ENCODE data around the gene RAC2. TPM values are rescaled to one million over a fixed set of nuclear protein-coding genes. Genes with fewer than 3 reads are reported as not detected.
"Not testable (repeated sequence)": the region's sequence is repeated elsewhere in the genome, so short reads cannot be mapped to it uniquely, and the experiment has no call there.

Gene RAC2
- total RNA-seq, 4 donors from 2014 or later: 1.9 to 3.7 (median 3.5) TPM; not detected in 1

- H3K4me1 ChIP-seq: no peaks in the 10 kb centered on the region
- in situ Hi-C loops (cut with MboI; ENCODE audit: low sequenced_read_pairs in 4 of 4) (no loop called here), intact Hi-C loops (cut with DNase I; ENCODE audit: low total_unique reads) (no loop called here)
- ATAC-seq (no peak), DNase-seq (no peak)
- no peak overlapping the region for H3K4me3 ChIP-seq
- no peak overlapping the region for H3K27ac ChIP-seq
- no peak for TF ChIP-seq CTCF (IDR thresholded peaks at IDR 0.05 in 4 of 5, conservative IDR thresholded peaks at IDR 0.05 in 1 of 5)
- no peak for TF ChIP-seq POLR2A (IDR thresholded peaks at IDR 0.05)
- H3K27me3 ChIP-seq: peaks cover 44 to 57% (median 48%) of the 10 kb centered on the region in 3 donors
- H3K9me3 ChIP-seq: no peaks in the 10 kb centered on the region
- H3K36me3 ChIP-seq: no peaks in the 10 kb centered on the region
These were observed 11.5 kb upstream of the RAC2 start for GRCh38 chr22:37255558-37256006.

GRCh38 chr22:37254867-37255233 lies 10.8 kb upstream of the RAC2 start:
- Histone ChIP-seq H3K4me3 (no peak overlapping the region), H3K4me1 (no peaks in the 10 kb centered on the region), H3K27ac (no peak overlapping the region), H3K36me3 (no peaks in the 10 kb centered on the region), H3K27me3 (peaks cover 38 to 51% (median 44%) of the 10 kb centered on the region in 3 donors), H3K9me3 (no peaks in the 10 kb centered on the region)
- in situ Hi-C loops (cut with MboI; ENCODE audit: low sequenced_read_pairs in 4 of 4) (no loop called here), intact Hi-C loops (cut with DNase I; ENCODE audit: low total_unique reads) (no loop called here)
- TF ChIP-seq POLR2A (IDR thresholded peaks at IDR 0.05): no peak
- TF ChIP-seq CTCF (IDR thresholded peaks at IDR 0.05 in 4 of 5, conservative IDR thresholded peaks at IDR 0.05 in 1 of 5): no peak
- ATAC-seq: no peak
- no peak for DNase-seq

- no peaks in the 10 kb centered on the region for H3K36me3 ChIP-seq
- TF ChIP-seq CTCF (IDR thresholded peaks at IDR 0.05 in 4 of 5, conservative IDR thresholded peaks at IDR 0.05 in 1 of 5) (no peak), POLR2A (IDR thresholded peaks at IDR 0.05) (no peak)
- H3K9me3 ChIP-seq: no peaks in the 10 kb centered on the region
- DNase-seq: no peak
- no peaks in the 10 kb centered on the region for H3K4me1 ChIP-seq
- intact Hi-C loops (cut with DNase I; ENCODE audit: low total_unique reads): no loop called here
- peaks cover 33 to 46% (median 39%) of the 10 kb centered on the region in 3 donors for H3K27me3 ChIP-seq
- no peak for ATAC-seq
- in situ Hi-C loops (cut with MboI; ENCODE audit: low sequenced_read_pairs in 4 of 4): no loop called here
- no peak overlapping the region for H3K27ac ChIP-seq
- H3K4me3 ChIP-seq: no peak overlapping the region
These were observed 10.3 kb upstream of the RAC2 start for GRCh38 chr22:37254209-37254866.

GRCh38 chr22:37253126-37253660 lies 9.1 kb upstream of the RAC2 start:
- H3K9me3 ChIP-seq: no peaks in the 10 kb centered on the region
- in situ Hi-C loops (cut with MboI; ENCODE audit: low sequenced_read_pairs in 4 of 4) (no loop called here), intact Hi-C loops (cut with DNase I; ENCODE audit: low total_unique reads) (no loop called here)
- DNase-seq: no peak
- peaks cover 27 to 41% (median 28%) of the 10 kb centered on the region in 3 donors for H3K27me3 ChIP-seq
- no peak overlapping the region for H3K27ac ChIP-seq
- no peak for ATAC-seq
- H3K4me1 ChIP-seq: no peaks in the 10 kb centered on the region
- no peak for TF ChIP-seq CTCF (IDR thresholded peaks at IDR 0.05 in 4 of 5, conservative IDR thresholded peaks at IDR 0.05 in 1 of 5)
- TF ChIP-seq POLR2A (IDR thresholded peaks at IDR 0.05): no peak
- H3K4me3 ChIP-seq: no peak overlapping the region
- no peaks in the 10 kb centered on the region for H3K36me3 ChIP-seq

GRCh38 chr22:37251836-37252235 lies 7.8 kb upstream of the RAC2 start:
- in situ Hi-C loops (cut with MboI; ENCODE audit: low sequenced_read_pairs in 4 of 4): not testable (repeated sequence)
- peaks cover 20 to 33% (median 21%) of the 10 kb centered on the region in 3 donors for H3K27me3 ChIP-seq

More at GRCh38 chr22:37251836-37252235, 7.8 kb upstream of the RAC2 start:
- intact Hi-C loops (cut with DNase I; ENCODE audit: low total_unique reads); ATAC-seq; H3K4me1 ChIP-seq; H3K36me3 ChIP-seq; DNase-seq; H3K4me3 ChIP-seq; H3K27ac ChIP-seq; H3K9me3 ChIP-seq: not testable (repeated sequence)

Measured in gastrocnemius medialis (tissue), 4 donors.